IPS-15b (cell line): ENCODE measurements around the gene PPP1R1B.
"Not testable (repeated sequence)": the region's sequence is repeated elsewhere in the genome, so short reads cannot be mapped to it uniquely, and the experiment has no call there.

ENCODE experiments used
- H3K27me3 ChIP-seq: one replicate; pipeline ENCODE4 v1.6.1; 2013; ENCODE audit warnings: low read length; ENCODE audit not compliant: control insufficient read depth, insufficient read depth
- H3K36me3 ChIP-seq: one replicate; pipeline ENCODE4 v1.6.1; 2013; ENCODE audit warnings: low read length; ENCODE audit not compliant: control insufficient read depth, insufficient read depth
- H3K4me1 ChIP-seq: one replicate; pipeline ENCODE4 v1.6.1; 2013; ENCODE audit warnings: mild to moderate bottlenecking, low read length; ENCODE audit not compliant: control insufficient read depth, insufficient read depth
- H3K4me3 ChIP-seq: one replicate; pipeline ENCODE4 v1.5.1; 2013; ENCODE audit warnings: low read depth, low read length
- H3K9ac ChIP-seq: one replicate; pipeline ENCODE4 v1.6.1; 2013; ENCODE audit warnings: low read depth, mild to moderate bottlenecking, low read length
- H3K9me3 ChIP-seq: one replicate; pipeline ENCODE4 v1.6.1; 2013; ENCODE audit warnings: mild to moderate bottlenecking, low read length; ENCODE audit not compliant: control insufficient read depth, insufficient read depth

Gene PPP1R1B

DNA sequence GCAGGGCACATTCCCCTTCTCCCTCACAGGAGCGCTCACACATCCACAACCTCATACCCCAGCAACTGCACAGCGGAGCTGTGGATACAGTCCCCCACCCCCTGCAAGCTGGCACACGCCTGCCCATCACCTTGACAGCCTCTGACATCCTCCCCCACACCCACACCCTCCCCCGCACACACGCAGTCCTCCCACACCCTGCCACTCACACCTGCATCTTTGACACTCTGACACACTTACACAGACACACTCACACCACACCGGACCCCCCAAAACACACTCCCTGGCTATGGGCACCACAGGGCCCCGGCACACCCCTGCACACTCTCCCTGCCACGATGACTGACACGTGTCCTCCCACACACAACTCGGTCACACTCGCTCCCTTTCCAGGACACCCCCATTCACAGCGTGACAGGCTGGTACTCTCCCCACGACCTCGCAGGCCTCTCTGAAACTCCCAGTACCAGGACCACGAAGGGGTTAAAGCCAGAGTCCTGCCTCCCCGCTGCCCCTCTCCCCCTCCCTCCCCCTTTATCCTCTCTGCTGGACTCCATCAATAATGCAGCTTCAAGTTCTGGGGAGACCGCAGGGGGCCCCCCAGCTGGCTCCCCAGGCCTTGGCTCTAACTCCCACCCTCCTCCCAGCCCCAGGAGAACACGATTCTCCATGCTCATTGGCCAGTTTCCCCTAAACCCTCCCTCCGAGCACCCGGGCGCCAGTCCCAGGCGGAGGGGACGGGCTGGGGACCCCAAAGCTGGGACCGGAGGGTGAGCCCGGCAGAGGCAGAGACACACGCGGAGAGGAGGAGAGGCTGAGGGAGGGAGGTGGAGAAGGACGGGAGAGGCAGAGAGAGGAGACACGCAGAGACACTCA lies at the start of gene PPP1R1B:
Gene PPP1R1B, plus strand, starts transcription at position 782 of the 876 bp plus-strand sequence. CDS start 441 bp downstream, outside the sequence.
- H3K27me3 ChIP-seq, result peaks cover 53% of the 10 kb centered on the region
- no peaks in the 10 kb centered on the region for H3K36me3 ChIP-seq
- H3K4me3 ChIP-seq, result peak within 1 kb of the TSS; percentile 87
- no peak within 1 kb of the TSS for H3K9ac ChIP-seq
- H3K9me3 ChIP-seq, result no peaks in the 10 kb centered on the region
- H3K4me1 ChIP-seq, result peaks cover 27% of the 10 kb centered on the region

GRCh38 chr17:39578272-39578671 lies 48.5 kb upstream of the PPP1R1B start:
- Histone ChIP-seq H3K27me3 (peaks cover 12% of the 10 kb centered on the region), H3K9me3 (no peaks in the 10 kb centered on the region), H3K4me3 (no peak overlapping the region), H3K4me1 (peaks cover 16% of the 10 kb centered on the region), H3K9ac (no peak overlapping the region), H3K36me3 (no peaks in the 10 kb centered on the region)

GRCh38 chr17:39579318-39580081 lies 47.3 kb upstream of the PPP1R1B start:
- Histone ChIP-seq H3K4me1 (peaks cover 16% of the 10 kb centered on the region), H3K36me3 (no peaks in the 10 kb centered on the region), H3K9ac (no peak overlapping the region), H3K27me3 (peaks cover 12% of the 10 kb centered on the region), H3K4me3 (no peak overlapping the region), H3K9me3 (no peaks in the 10 kb centered on the region)

GRCh38 chr17:39580082-39580468 lies 46.7 kb upstream of the PPP1R1B start:
- H3K4me1 ChIP-seq, result peaks cover 16% of the 10 kb centered on the region
- H3K9ac ChIP-seq, result no peak overlapping the region
- no peaks in the 10 kb centered on the region for H3K36me3 ChIP-seq
- H3K9me3 ChIP-seq, result no peaks in the 10 kb centered on the region
- H3K27me3 ChIP-seq, result peaks cover 8% of the 10 kb centered on the region
- H3K4me3 ChIP-seq, result no peak overlapping the region

DNA sequence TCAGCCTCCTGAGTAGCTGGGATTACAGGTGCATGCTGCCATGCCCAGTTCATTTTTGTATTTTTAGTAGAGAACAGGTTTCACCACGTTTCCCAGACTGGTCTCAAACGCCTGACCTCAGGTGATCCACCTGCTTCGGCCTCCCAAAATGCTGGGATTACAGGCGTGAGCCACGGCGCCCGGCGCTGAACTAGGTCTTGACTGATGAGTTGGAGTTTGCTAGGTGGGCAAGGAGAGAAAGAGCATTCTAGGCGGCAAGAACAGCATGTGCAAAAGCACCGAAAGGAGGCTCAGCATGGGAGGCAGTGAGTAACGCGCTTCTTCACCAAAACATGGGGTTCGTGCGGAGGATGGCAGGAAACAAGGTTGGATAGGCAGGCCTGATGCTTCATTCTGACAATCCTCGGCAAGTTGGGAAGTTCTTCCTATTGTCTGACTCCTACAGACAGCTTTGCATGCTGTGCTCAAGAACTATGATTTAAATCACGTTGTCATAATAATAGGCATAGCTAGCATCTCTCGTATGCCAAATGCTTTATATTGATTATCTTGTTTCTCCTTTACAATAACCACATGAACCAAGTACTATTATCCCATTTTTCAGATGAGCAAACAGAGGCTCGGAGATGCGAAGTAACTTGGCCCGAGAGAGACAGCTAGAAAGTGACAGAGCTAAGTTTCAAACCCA lies 45.5 kb upstream of the PPP1R1B start:
- no peaks in the 10 kb centered on the region for H3K9me3 ChIP-seq
- no peak overlapping the region for H3K9ac ChIP-seq
- no peak overlapping the region for H3K4me3 ChIP-seq
- H3K36me3 ChIP-seq, result no peaks in the 10 kb centered on the region
- H3K4me1 ChIP-seq, result peaks cover 15% of the 10 kb centered on the region
- H3K27me3 ChIP-seq, result peaks cover 4% of the 10 kb centered on the region

GRCh38 chr17:39581759-39582085 lies 45.0 kb upstream of the PPP1R1B start:
- Histone ChIP-seq H3K27me3 (peaks cover 4% of the 10 kb centered on the region), H3K9me3 (no peaks in the 10 kb centered on the region), H3K36me3 (no peaks in the 10 kb centered on the region)

GRCh38 chr17:39582658-39583057 lies 44.1 kb upstream of the PPP1R1B start:
- Histone ChIP-seq H3K4me3 (no peak overlapping the region), H3K9me3 (no peaks in the 10 kb centered on the region), H3K9ac (no peak overlapping the region), H3K4me1 (peaks cover 15% of the 10 kb centered on the region), H3K27me3 (peaks cover 4% of the 10 kb centered on the region), H3K36me3 (no peaks in the 10 kb centered on the region)

More at GRCh38 chr17:39581759-39582085, 45.0 kb upstream of the PPP1R1B start:
- Histone ChIP-seq H3K4me3 (no peak overlapping the region), H3K4me1 (peaks cover 15% of the 10 kb centered on the region), H3K9ac (no peak overlapping the region)

DNA sequence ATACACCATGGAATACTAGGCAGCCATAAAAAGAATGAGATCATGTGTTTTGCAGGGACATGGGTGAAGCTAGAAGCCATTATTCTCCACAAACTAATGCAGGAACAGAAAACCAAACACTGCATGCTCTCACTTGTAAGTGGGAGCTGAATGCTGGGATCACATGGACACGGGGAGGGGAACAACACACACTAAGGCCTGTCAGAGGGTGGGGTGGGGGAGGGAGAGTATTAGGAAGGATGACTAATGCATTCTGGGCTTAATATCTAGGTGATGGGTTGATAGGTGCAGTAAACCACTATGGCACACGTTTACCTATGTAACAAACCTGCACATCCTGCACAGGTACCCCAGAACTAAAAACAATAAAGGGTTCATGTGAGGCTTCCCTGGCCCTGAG lies 36.6 kb upstream of the PPP1R1B start:
- H3K36me3 ChIP-seq, H3K4me1 ChIP-seq, H3K9ac ChIP-seq, H3K9me3 ChIP-seq, H3K4me3 ChIP-seq: not testable (repeated sequence)
- peaks cover 46% of the 10 kb centered on the region for H3K27me3 ChIP-seq

DNA sequence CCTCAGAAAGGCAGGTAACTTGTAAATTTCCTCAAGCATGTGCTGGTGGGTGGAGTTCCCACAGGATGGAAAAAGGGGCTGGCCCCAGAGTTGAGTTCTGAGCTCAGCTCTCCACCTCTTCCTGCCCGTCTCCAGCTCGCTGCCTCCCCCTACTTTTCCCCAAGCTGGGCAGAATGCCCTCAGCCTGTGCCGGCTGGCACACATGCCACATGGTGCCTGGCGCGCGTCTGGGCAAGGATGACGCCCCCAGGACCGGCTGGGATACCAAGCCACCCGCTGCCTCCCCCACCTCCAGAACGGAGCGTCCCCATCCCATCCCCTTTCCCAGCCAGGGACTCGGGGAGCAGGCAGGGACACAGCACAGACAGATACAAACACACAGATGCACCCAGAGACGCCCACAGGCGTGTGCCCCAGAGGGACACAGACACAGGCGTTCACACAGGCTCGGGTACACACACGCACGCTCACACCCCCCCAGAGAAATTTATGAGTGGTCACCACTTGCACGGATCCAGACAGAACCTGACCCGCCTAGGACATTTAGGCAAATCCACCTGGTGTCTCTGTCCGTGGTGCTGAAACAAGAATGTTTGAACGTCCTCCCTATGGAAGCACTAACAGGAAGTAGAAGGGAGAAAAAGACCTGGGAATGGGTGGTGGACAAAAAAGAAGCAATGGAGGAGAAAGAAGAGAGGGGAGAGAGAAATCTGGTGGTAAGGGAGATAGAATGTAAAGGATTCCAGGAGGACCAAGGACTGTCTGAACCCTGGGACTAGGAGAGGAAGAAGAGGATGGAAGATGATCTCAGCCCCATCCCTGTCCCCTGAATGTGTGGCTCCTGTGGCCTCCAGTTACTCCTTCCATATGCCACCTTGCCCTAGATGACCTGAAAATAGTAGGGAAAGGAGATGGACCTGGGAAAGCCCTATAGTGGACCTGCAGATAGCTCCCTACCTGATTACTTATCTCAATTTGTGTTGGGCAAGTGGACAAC lies 34.5 kb upstream of the PPP1R1B start:
- Histone ChIP-seq H3K36me3 (no peaks in the 10 kb centered on the region), H3K4me1 (peaks cover 3% of the 10 kb centered on the region), H3K9me3 (no peaks in the 10 kb centered on the region), H3K4me3 (peak overlapping the region; percentile 22), H3K27me3 (peaks cover 67% of the 10 kb centered on the region), H3K9ac (no peak overlapping the region)

DNA sequence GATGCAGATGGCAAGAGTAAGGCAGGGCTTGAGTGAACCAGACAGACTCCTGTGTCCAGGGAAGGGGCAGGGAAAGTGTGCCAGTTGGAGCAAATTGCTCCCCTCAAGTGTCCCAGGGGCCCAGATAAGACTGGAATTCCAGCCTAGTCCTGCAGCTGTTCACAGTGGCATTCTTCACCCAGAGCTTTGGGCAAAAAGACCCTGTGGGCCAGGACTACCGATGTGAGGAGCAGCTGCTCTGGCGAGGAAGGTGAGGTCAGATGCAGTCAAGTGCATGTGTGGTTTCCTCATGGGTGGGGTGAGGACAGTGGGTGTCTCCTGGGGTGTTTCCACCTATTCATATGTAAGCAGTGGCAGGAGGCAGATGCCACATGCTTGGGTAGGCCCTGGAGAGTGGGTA lies 33.4 kb upstream of the PPP1R1B start:
- H3K4me3 ChIP-seq, result no peak overlapping the region
- H3K36me3 ChIP-seq, result no peaks in the 10 kb centered on the region
- H3K27me3 ChIP-seq, result peaks cover 74% of the 10 kb centered on the region
- peaks cover 3% of the 10 kb centered on the region for H3K4me1 ChIP-seq
- no peaks in the 10 kb centered on the region for H3K9me3 ChIP-seq
- no peak overlapping the region for H3K9ac ChIP-seq

GRCh38 chr17:39595294-39595693 lies 31.5 kb upstream of the PPP1R1B start:
- Histone ChIP-seq H3K9ac (no peak overlapping the region), H3K4me3 (peak overlapping the region; percentile 5), H3K27me3 (peaks cover 91% of the 10 kb centered on the region), H3K4me1 (peaks cover 3% of the 10 kb centered on the region), H3K36me3 (no peaks in the 10 kb centered on the region), H3K9me3 (no peaks in the 10 kb centered on the region)
